ENCODE results near the gene HOXB8. TPM values are rescaled to one million over a fixed set of nuclear protein-coding genes. Genes with fewer than 3 reads are reported as not detected.

The HOXB8 gene
- total and polyA plus RNA-seq, 2 donors (not counting 1 experiment from before 2014, with no cell fraction given), result 0.33 to 2.0 TPM

DNA sequence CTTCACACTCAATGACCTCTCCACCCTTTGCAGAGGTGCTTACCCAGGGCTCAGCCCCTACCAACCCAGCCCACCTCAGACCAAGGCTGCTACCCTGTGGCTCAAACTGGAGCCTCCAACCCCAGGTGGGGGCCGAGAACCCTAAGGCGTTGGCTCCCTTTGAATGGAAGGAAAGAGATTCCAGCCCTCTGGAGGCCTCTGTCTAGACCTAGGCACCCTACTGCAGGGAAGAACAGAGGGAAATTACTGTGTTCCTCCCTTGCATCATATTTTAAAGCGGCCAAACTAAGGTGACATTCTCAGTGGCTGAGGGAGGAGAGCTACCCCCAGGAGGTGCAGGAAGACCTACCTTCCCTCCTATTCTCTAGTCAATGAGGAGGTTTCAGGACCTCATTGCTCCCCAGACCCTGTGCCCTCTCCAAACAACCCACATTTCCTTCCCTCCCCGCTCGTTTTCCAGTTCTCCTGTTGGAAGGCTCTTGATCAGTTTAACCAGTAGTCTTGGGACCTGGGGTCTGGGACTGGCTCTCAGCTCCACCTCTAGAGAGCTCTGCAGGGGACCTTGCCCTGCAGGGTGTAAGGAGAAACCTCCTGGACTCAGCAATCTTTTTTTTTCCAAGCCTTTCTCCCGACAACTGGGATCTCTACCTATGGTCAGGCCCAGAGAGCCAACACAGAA lies 5.5 kb upstream of the HOXB8 start:
- H3K27ac ChIP-seq (ENCODE audit: insufficient read depth, low read length), result no peak overlapping the region
- H3K4me1 ChIP-seq (ENCODE audit: control insufficient read depth, extremely low read depth, insufficient read depth, low read length), result peaks cover 4% of the 10 kb centered on the region
- peaks cover 2% of the 10 kb centered on the region for H4K20me1 ChIP-seq (ENCODE audit: control insufficient read depth, extremely low read depth, insufficient read depth, low read length)
- no peaks in the 10 kb centered on the region for H3K79me2 ChIP-seq (ENCODE audit: control insufficient read depth, insufficient read depth, low read length)
- no peak overlapping the region for H3K4me2 ChIP-seq (ENCODE audit: extremely low read depth, insufficient read depth, low read length)
- H3K9ac ChIP-seq (ENCODE audit: insufficient read depth, low read length), result no peak overlapping the region
- DNase-seq (ENCODE audit: low read depth in 2 of 2), result no peak
- no peaks in the 10 kb centered on the region for H3K9me3 ChIP-seq (ENCODE audit: control insufficient read depth, insufficient read depth, low read depth, low read length)
- no peak for TF ChIP-seq EZH2 (IDR thresholded peaks at IDR 0.05; ENCODE audit: low read length, missing control alignments)
- TF ChIP-seq, protein P1, sequence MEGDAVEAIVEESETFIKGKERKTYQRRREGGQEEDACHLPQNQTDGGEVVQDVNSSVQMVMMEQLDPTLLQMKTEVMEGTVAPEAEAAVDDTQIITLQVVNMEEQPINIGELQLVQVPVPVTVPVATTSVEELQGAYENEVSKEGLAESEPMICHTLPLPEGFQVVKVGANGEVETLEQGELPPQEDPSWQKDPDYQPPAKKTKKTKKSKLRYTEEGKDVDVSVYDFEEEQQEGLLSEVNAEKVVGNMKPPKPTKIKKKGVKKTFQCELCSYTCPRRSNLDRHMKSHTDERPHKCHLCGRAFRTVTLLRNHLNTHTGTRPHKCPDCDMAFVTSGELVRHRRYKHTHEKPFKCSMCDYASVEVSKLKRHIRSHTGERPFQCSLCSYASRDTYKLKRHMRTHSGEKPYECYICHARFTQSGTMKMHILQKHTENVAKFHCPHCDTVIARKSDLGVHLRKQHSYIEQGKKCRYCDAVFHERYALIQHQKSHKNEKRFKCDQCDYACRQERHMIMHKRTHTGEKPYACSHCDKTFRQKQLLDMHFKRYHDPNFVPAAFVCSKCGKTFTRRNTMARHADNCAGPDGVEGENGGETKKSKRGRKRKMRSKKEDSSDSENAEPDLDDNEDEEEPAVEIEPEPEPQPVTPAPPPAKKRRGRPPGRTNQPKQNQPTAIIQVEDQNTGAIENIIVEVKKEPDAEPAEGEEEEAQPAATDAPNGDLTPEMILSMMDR (conservative IDR thresholded peaks at IDR 0.05 in 1 of 2, IDR thresholded peaks at IDR 0.05 in 1 of 2; ENCODE audit: low read depth in 1 of 2, low read length in 2 of 2), result no peak
- peaks cover 95% of the 10 kb centered on the region for H3K27me3 ChIP-seq (ENCODE audit: control insufficient read depth, insufficient read depth, low read length)
- no peak overlapping the region for H3K4me3 ChIP-seq (replicated peaks in 1 of 4; ENCODE audit: control extremely low read depth in 1 of 4, insufficient read depth in 1 of 4, low read depth in 3 of 4, low read length in 4 of 4)
- H3K36me3 ChIP-seq (ENCODE audit: control insufficient read depth, insufficient read depth, low read length), result no peaks in the 10 kb centered on the region
- H2AFZ ChIP-seq (ENCODE audit: low read length), result no peak overlapping the region

DNA sequence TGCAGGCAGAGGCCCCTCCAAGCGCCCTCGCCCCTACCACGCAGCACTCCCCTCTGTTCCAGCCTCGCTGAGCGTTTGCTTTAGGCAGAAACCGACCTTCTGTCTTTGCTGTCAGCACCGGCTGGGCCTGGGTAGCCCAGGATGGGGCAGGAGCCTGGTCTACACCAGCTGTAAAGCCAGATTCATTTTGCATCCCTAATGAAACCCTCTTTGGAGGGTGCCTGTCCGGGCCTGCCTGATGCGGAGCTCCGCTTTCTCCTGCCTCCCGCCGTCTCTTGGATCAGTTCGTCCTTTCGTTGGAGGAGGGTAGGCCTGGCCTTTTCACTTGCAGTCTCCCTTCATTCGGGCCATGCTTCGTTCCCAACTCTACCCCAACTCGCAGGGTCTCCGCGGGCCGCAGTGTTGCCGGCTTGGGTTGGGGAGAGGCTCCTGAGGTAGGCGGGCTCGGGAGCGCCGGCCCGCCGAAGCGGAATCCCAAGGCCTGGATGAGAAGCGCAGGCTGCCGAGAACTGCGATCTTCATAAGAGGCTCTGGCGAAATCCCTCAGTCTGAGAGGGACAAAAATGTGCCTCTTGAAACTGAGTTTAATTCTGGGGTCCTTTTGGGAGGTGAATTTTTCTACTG lies 4.8 kb upstream of the HOXB8 start:
- Histone ChIP-seq H3K79me2 (ENCODE audit: control insufficient read depth, insufficient read depth, low read length) (no peaks in the 10 kb centered on the region), H3K4me3 (replicated peaks in 1 of 4; ENCODE audit: control extremely low read depth in 1 of 4, insufficient read depth in 1 of 4, low read depth in 3 of 4, low read length in 4 of 4) (no peak overlapping the region), H3K9ac (ENCODE audit: insufficient read depth, low read length) (no peak overlapping the region), H3K4me2 (ENCODE audit: extremely low read depth, insufficient read depth, low read length) (no peak overlapping the region), H2AFZ (ENCODE audit: low read length) (no peak overlapping the region), H3K27me3 (ENCODE audit: control insufficient read depth, insufficient read depth, low read length) (peaks cover 94% of the 10 kb centered on the region), H3K4me1 (ENCODE audit: control insufficient read depth, extremely low read depth, insufficient read depth, low read length) (peaks cover 1% of the 10 kb centered on the region), H3K27ac (ENCODE audit: insufficient read depth, low read length) (no peak overlapping the region), H3K36me3 (ENCODE audit: control insufficient read depth, insufficient read depth, low read length) (no peaks in the 10 kb centered on the region), H4K20me1 (ENCODE audit: control insufficient read depth, extremely low read depth, insufficient read depth, low read length) (peaks cover 2% of the 10 kb centered on the region), H3K9me3 (ENCODE audit: control insufficient read depth, insufficient read depth, low read depth, low read length) (no peaks in the 10 kb centered on the region)
- TF ChIP-seq EZH2 (IDR thresholded peaks at IDR 0.05; ENCODE audit: low read length, missing control alignments), result peak; percentile 81
- TF ChIP-seq, protein P1 (conservative IDR thresholded peaks at IDR 0.05 in 1 of 2, IDR thresholded peaks at IDR 0.05 in 1 of 2; ENCODE audit: low read depth in 1 of 2, low read length in 2 of 2), result no peak
- DNase-seq (ENCODE audit: low read depth in 2 of 2), result no peak

DNA sequence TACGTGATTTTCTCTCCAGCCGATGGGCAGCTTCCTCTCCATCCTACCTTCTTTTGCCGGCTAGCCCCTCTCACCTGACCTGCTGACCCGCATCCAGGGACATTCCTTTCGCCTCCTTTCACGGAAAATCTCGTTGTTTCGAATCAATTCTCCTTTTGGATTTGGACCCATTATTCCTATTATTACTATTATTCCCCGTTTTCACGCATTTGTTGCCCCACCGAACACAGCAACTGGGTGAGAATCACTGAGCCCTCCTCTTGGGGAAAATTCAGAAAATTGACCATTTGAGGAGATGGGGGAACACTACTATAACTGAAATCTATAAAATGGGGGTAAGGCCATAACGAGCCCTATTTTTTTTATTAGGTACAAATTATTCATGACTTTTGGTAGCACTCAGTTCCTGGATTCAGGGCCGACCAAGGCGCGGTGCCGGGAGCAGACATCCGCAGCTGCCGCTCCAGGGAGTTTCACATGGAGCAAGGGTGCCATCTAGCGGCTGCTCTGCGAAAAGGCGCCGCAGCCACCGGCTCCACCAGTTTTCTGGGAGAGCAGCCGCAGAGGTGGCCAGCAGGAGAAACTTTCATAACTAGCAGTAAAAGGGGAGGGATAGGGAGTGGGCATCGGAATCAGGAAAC lies 3.3 kb upstream of the HOXB8 start:
- Histone ChIP-seq H3K36me3 (ENCODE audit: control insufficient read depth, insufficient read depth, low read length) (no peaks in the 10 kb centered on the region), H3K27ac (ENCODE audit: insufficient read depth, low read length) (no peak overlapping the region), H4K20me1 (ENCODE audit: control insufficient read depth, extremely low read depth, insufficient read depth, low read length) (no peaks in the 10 kb centered on the region), H3K4me2 (ENCODE audit: extremely low read depth, insufficient read depth, low read length) (peak overlapping the region; percentile 87), H3K79me2 (ENCODE audit: control insufficient read depth, insufficient read depth, low read length) (no peaks in the 10 kb centered on the region), H3K9me3 (ENCODE audit: control insufficient read depth, insufficient read depth, low read depth, low read length) (no peaks in the 10 kb centered on the region), H3K27me3 (ENCODE audit: control insufficient read depth, insufficient read depth, low read length) (peaks cover 90% of the 10 kb centered on the region), H2AFZ (ENCODE audit: low read length) (no peak overlapping the region), H3K4me1 (ENCODE audit: control insufficient read depth, extremely low read depth, insufficient read depth, low read length) (no peaks in the 10 kb centered on the region), H3K9ac (ENCODE audit: insufficient read depth, low read length) (no peak overlapping the region), H3K4me3 (replicated peaks in 1 of 4; ENCODE audit: control extremely low read depth in 1 of 4, insufficient read depth in 1 of 4, low read depth in 3 of 4, low read length in 4 of 4) (peak overlapping the region in 3 of 4 experiments; percentile 2 to 42 (median 34))
- TF ChIP-seq, protein P1 (conservative IDR thresholded peaks at IDR 0.05 in 1 of 2, IDR thresholded peaks at IDR 0.05 in 1 of 2; ENCODE audit: low read depth in 1 of 2, low read length in 2 of 2), result peak; percentile 78 to 84
- no peak for TF ChIP-seq EZH2 (IDR thresholded peaks at IDR 0.05; ENCODE audit: low read length, missing control alignments)
- peak; percentile 56 to 85 for DNase-seq (ENCODE audit: low read depth in 2 of 2)

Measured in fibroblast of lung (primary cell).